OCI-M2 (cell line): ENCODE data around the gene NAT8L.

Source experiments
- DNase-seq: peaks from one replicate; lab custom pipeline; 2025; ENCODE audit not compliant: unreplicated experiment; lab: John Stamatoyannopoulos, UW

NAT8L gene

GRCh38 chr4:2074588-2074987, 15.5 kb downstream of the NAT8L start:
- no peak for DNase-seq

GRCh38 chr4:2075171-2075986, 16.3 kb downstream of the NAT8L start:
- DNase-seq = no peak

GRCh38 chr4:2075987-2076907, 17.1 kb downstream of the NAT8L start:
- DNase-seq = no peak

- no peak for DNase-seq
Observed at GRCh38 chr4:2076908-2077536, 17.9 kb downstream of the NAT8L start.

- no peak for DNase-seq
Observed at GRCh38 chr4:2077537-2078460, 18.7 kb downstream of the NAT8L start.

GRCh38 chr4:2078584-2078983, 19.5 kb downstream of the NAT8L start:
- no peak for DNase-seq

GRCh38 chr4:2079006-2079405, 19.9 kb downstream of the NAT8L start:
- no peak for DNase-seq

GRCh38 chr4:2079926-2080325, 20.8 kb downstream of the NAT8L start:
- DNase-seq = no peak

GRCh38 chr4:2080429-2081300, 21.5 kb downstream of the NAT8L start:
- no peak for DNase-seq

GRCh38 chr4:2081540-2081939, 22.4 kb downstream of the NAT8L start:
- DNase-seq = no peak

GRCh38 chr4:2082118-2082517, 23.0 kb downstream of the NAT8L start:
- DNase-seq = no peak

GRCh38 chr4:2082627-2083026, 23.5 kb downstream of the NAT8L start:
- no peak for DNase-seq

GRCh38 chr4:2083116-2083825, 24.1 kb downstream of the NAT8L start:
- DNase-seq = no peak

GRCh38 chr4:2083826-2084160, 24.7 kb downstream of the NAT8L start:
- no peak for DNase-seq

- no peak for DNase-seq
Observed at GRCh38 chr4:2084316-2084715, 25.2 kb downstream of the NAT8L start.

GRCh38 chr4:2085496-2085901, 26.4 kb downstream of the NAT8L start:
- no peak for DNase-seq

GRCh38 chr4:2087170-2087569, 28.0 kb downstream of the NAT8L start:
- DNase-seq = no peak

GRCh38 chr4:2089222-2089621, 30.1 kb downstream of the NAT8L start:
- DNase-seq = no peak

GRCh38 chr4:2090642-2091041, 31.5 kb downstream of the NAT8L start:
- no peak for DNase-seq
